Skeletal muscle tissue (tissue), 4 donors: ENCODE results near the gene CNFN. TPM values are rescaled to one million over a fixed set of nuclear protein-coding genes. Genes with fewer than 3 reads are reported as not detected.

ENCODE experiments used
- H3K27ac ChIP-seq: one replicate; pipeline ENCODE4 v1.7.0; 2013; ENCODE audit warnings: mild to moderate bottlenecking, low read depth, low read length, inconsistent platforms
- H3K27me3 ChIP-seq, 3 donors: one replicate each; pipeline ENCODE4 v1.7.0; 2013; ENCODE audit warnings: low read length in 3 of 3; ENCODE audit not compliant: control insufficient read depth in 3 of 3, insufficient read depth in 3 of 3
- H3K36me3 ChIP-seq, 3 donors: one replicate each; pipeline ENCODE4 v1.7.0; 2013; ENCODE audit warnings: low read length in 3 of 3; ENCODE audit not compliant: control insufficient read depth in 3 of 3, insufficient read depth in 3 of 3
- H3K4me1 ChIP-seq, 3 donors: one replicate each; pipeline ENCODE4 v1.7.0; 2013; ENCODE audit warnings: low read length in 3 of 3, mild to moderate bottlenecking in 3 of 3; ENCODE audit not compliant: control insufficient read depth in 3 of 3, insufficient read depth in 3 of 3
- H3K4me3 ChIP-seq, 3 donors: one replicate each; pipeline ENCODE4 v1.7.0; 2013; ENCODE audit warnings: low read length in 3 of 3
- H3K9ac ChIP-seq, 3 donors: one replicate each; pipeline ENCODE4 v1.7.0; 2013; ENCODE audit warnings: low read length in 3 of 3, mild to moderate bottlenecking in 3 of 3, moderate library complexity in 2 of 3, low read depth in 1 of 3
- H3K9me3 ChIP-seq, 3 donors: one replicate each; pipeline ENCODE4 v1.7.0; 2013; ENCODE audit warnings: low read length in 3 of 3; ENCODE audit not compliant: control insufficient read depth in 3 of 3
- total RNA-seq: library from RNA; depleted of rRNA; stranded (reverse); fragments of >200 nt; gene quantifications from one replicate; pipeline ENCODE4 v1.2.3, GENCODE V29; 2014
- donor health status: Osteomylitis.

Gene CNFN
- total RNA-seq, 1 donor from 2014 or later, result not detected

DNA sequence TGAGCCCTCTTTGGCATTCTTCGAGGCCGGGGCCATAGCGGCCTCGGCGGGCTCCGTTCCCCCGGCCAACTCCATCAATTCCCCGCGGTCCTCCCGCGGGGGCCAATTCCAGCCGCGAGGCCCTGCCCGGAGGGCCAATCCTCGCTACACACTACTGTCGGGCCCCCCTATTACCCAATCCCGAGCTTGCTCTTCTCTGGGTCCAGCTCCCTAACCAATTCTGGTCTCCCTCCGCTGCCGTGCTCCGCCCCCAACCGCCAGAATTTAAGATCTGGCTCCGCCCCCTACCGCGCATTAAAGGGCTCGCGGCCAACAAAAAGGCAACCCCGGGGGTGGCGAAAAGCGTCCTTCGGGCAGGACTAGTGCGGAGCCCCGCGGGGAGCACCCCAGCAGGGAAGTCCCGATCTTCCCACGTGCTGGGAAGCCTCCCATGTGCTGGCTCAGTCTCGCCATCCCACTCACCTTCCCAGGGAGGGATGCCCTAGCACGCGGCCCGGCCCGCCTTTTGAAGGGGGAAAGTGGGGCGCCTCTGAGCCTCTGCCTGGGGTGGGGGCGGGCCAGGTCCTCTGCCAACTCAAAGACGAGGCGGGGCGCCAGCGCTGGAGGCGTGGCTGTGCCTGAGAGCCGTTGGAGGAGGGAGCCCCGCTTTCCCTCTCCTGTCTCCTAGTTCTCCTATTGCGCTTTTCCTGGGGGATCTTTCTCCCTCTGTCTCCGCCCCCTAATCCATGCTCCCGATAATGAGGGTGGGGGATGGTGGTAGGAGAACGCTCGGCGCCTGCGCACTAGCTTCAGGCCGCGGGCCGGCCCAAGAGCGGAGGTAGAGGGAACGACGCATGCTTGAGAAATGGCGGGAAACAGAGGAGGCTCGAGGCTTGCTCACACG is 33.6 kb upstream of the CNFN start:
- Histone ChIP-seq H3K27me3 (peaks cover 4 to 29% (median 25%) of the 10 kb centered on the region in 3 donors), H3K27ac (peak overlapping the region; percentile 58), H3K36me3 (no peaks in the 10 kb centered on the region), H3K4me1 (peaks cover 22 to 43% (median 41%) of the 10 kb centered on the region in 3 donors), H3K9me3 (no peaks in the 10 kb centered on the region), H3K4me3 (peak overlapping the region; percentile 74 to 87 (median 75)), H3K9ac (peak overlapping the region; percentile 59 to 74 (median 70))

- Histone ChIP-seq H3K9me3 (no peaks in the 10 kb centered on the region), H3K9ac (peak overlapping the region; percentile 59 to 74 (median 70)), H3K4me3 (peak overlapping the region; percentile 74 to 87 (median 75)), H3K27me3 (peaks cover 4 to 29% (median 25%) of the 10 kb centered on the region in 3 donors), H3K27ac (peak overlapping the region; percentile 58), H3K36me3 (no peaks in the 10 kb centered on the region), H3K4me1 (peaks cover 22 to 43% (median 41%) of the 10 kb centered on the region in 3 donors)
Observed at GRCh38 chr19:42422901-42423461, 32.9 kb upstream of the CNFN start.

DNA sequence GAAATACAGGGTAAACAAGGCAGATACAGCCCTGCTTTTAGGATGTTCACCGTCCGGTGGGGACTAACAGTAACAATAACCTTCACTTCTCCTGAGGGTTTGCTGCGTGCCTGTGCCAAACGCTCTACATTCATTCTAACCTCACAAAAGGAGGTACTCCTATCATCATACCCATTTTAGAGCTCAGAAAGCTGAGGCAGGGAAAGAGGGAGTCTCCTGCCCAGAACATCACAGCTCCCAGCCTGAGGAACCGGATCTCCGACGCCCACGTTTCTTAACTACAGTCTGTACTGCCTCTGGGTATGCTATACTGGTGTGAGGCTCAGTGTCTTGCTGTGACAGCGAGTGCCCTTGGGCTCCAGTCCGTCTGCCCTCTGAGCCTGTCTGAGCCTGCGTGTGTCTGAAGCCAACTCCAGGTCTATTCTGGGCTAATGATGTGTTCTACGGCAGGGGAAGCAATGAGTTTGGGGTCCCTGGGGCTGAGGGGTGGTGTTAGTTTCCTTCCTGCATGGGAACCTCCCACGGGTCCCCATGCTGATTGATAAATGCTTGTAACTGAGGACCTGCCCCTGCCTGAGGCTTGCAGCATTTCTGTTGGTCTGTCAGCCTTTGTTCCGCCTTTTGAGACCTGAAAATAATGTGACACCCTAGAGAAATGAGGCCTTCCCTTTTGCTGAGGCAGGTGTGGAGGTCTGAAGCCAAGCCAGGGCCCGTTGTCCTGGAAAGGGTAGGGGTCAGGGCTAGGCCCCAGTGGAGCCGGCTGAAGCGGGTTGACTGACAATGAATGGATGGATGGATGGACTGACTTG is 32.2 kb upstream of the CNFN start:
- Histone ChIP-seq H3K27ac (peak overlapping the region; percentile 58), H3K9ac (peak overlapping the region; percentile 59 to 74 (median 70)), H3K36me3 (no peaks in the 10 kb centered on the region), H3K4me1 (peaks cover 22 to 43% (median 41%) of the 10 kb centered on the region in 3 donors), H3K27me3 (peaks cover 4 to 29% (median 25%) of the 10 kb centered on the region in 3 donors), H3K4me3 (peak overlapping the region; percentile 74 to 87 (median 75)), H3K9me3 (no peaks in the 10 kb centered on the region)

GRCh38 chr19:42421591-42422031 is 31.5 kb upstream of the CNFN start:
- peak overlapping the region in 2 of 3 donors; percentile 35 to 48 for H3K4me3 ChIP-seq
- no peaks in the 10 kb centered on the region for H3K9me3 ChIP-seq
- H3K27ac ChIP-seq, result no peak overlapping the region
- peaks cover 4 to 29% (median 25%) of the 10 kb centered on the region in 3 donors for H3K27me3 ChIP-seq
- peak overlapping the region in 1 of 3 donors; percentile 74 for H3K9ac ChIP-seq
- peaks cover 22 to 43% (median 41%) of the 10 kb centered on the region in 3 donors for H3K4me1 ChIP-seq
- H3K36me3 ChIP-seq, result no peaks in the 10 kb centered on the region

DNA sequence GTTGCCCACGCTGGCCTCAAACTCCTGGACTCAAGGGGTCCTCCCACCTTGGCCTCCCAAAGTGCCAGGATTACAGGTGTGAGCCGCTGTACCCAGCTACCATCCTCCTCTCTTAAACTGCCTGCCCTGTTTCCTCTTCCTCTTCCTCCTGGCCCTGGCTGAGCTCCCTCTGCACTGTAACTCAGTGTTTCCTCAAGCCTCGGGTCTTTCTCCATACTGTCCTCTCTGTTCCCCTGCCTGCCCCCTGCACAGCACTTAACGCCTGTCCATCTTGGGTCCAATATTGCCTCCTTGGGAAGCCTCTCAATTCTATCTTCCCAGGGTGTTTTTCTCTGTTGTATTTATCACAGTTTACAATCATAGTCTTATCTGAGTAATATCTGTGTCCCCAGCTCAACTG is 31.0 kb upstream of the CNFN start:
- H3K36me3 ChIP-seq, result no peaks in the 10 kb centered on the region
- no peak overlapping the region for H3K9ac ChIP-seq
- no peaks in the 10 kb centered on the region for H3K9me3 ChIP-seq
- peaks cover 4 to 29% (median 25%) of the 10 kb centered on the region in 3 donors for H3K27me3 ChIP-seq
- no peak overlapping the region for H3K27ac ChIP-seq
- H3K4me1 ChIP-seq, result peaks cover 22 to 43% (median 41%) of the 10 kb centered on the region in 3 donors
- H3K4me3 ChIP-seq, result peak overlapping the region in 1 of 3 donors; percentile 35

- Histone ChIP-seq H3K9me3 (no peaks in the 10 kb centered on the region), H3K9ac (no peak overlapping the region), H3K27me3 (peaks cover 4 to 25% (median 24%) of the 10 kb centered on the region in 3 donors), H3K4me3 (no peak overlapping the region), H3K4me1 (peaks cover 22 to 43% (median 41%) of the 10 kb centered on the region in 3 donors), H3K36me3 (no peaks in the 10 kb centered on the region), H3K27ac (no peak overlapping the region)
Observed at GRCh38 chr19:42420055-42420544, 30.0 kb upstream of the CNFN start.

- Histone ChIP-seq H3K4me1 (peaks cover 22 to 40% (median 39%) of the 10 kb centered on the region in 3 donors), H3K36me3 (peaks cover 0 to 2% (median 0%) of the 10 kb centered on the region in 3 donors), H3K9me3 (no peaks in the 10 kb centered on the region), H3K9ac (peak overlapping the region in 1 of 3 donors; percentile 2), H3K4me3 (no peak overlapping the region), H3K27ac (no peak overlapping the region), H3K27me3 (peaks cover 0 to 17% (median 16%) of the 10 kb centered on the region in 3 donors)
Observed at GRCh38 chr19:42419309-42419708, 29.2 kb upstream of the CNFN start.

- Histone ChIP-seq H3K36me3 (peaks cover 0 to 9% (median 0%) of the 10 kb centered on the region in 3 donors), H3K4me3 (no peak overlapping the region), H3K4me1 (peaks cover 18 to 33% (median 23%) of the 10 kb centered on the region in 3 donors), H3K9me3 (no peaks in the 10 kb centered on the region), H3K9ac (peak overlapping the region in 2 of 3 donors; percentile 33 to 45), H3K27me3 (no peaks in the 10 kb centered on the region), H3K27ac (peak overlapping the region; percentile 60)
Observed at GRCh38 chr19:42412661-42413076, 22.6 kb upstream of the CNFN start.

- Histone ChIP-seq H3K27ac (peak overlapping the region; percentile 60), H3K36me3 (peaks cover 0 to 13% (median 0%) of the 10 kb centered on the region in 3 donors), H3K4me3 (no peak overlapping the region), H3K27me3 (no peaks in the 10 kb centered on the region), H3K9me3 (no peaks in the 10 kb centered on the region), H3K9ac (peak overlapping the region; percentile 33 to 45 (median 45)), H3K4me1 (peaks cover 18 to 33% (median 23%) of the 10 kb centered on the region in 3 donors)
Observed at GRCh38 chr19:42412227-42412626, 22.1 kb upstream of the CNFN start.
